HUES6 (cell line): ENCODE measurements around the gene ITGA11.

Experiments used
- H3K27ac ChIP-seq: 2 replicates; pipeline ENCODE4 v1.7.0; 2013; ENCODE audit warnings: low read depth, mild to moderate bottlenecking, low read length, inconsistent platforms
- H3K27me3 ChIP-seq: 2 replicates; pipeline ENCODE4 v1.6.1; 2013; ENCODE audit warnings: low read length; ENCODE audit not compliant: control insufficient read depth, insufficient read depth
- H3K36me3 ChIP-seq: 2 replicates; pipeline ENCODE4 v1.6.1; 2013; ENCODE audit warnings: low read length; ENCODE audit not compliant: control insufficient read depth, insufficient read depth
- H3K4me1 ChIP-seq: 2 replicates; pipeline ENCODE4 v1.6.1; 2013; ENCODE audit warnings: low read length; ENCODE audit not compliant: control insufficient read depth, insufficient read depth
- H3K4me3 ChIP-seq: 2 replicates; pipeline ENCODE4 v1.5.1; 2013; ENCODE audit warnings: low read depth, low read length
- H3K9ac ChIP-seq: one replicate; pipeline ENCODE4 v1.6.1; 2013; ENCODE audit warnings: mild to moderate bottlenecking, low read length
- H3K9me3 ChIP-seq: 2 replicates; pipeline ENCODE4 v1.6.1; 2013; ENCODE audit warnings: low read depth, low read length; ENCODE audit not compliant: control insufficient read depth, insufficient read depth

Gene ITGA11

GRCh38 chr15:68387381-68388143 is 44.4 kb downstream of the ITGA11 start:
- Histone ChIP-seq H3K4me1 (peaks cover 3% of the 10 kb centered on the region; the same call in 1 of the 2 replicates), H3K27ac (no peak overlapping the region), H3K27me3 (peaks cover 16% of the 10 kb centered on the region)

GRCh38 chr15:68386587-68387288 is 45.2 kb downstream of the ITGA11 start:
- no peaks in the 10 kb centered on the region for H3K36me3 ChIP-seq
- no peak overlapping the region for H3K4me3 ChIP-seq
- H3K4me1 ChIP-seq, result peaks cover 3% of the 10 kb centered on the region; the same call in 1 of the 2 replicates
- H3K9me3 ChIP-seq, result no peaks in the 10 kb centered on the region
- peaks cover 16% of the 10 kb centered on the region for H3K27me3 ChIP-seq
- no peak overlapping the region for H3K27ac ChIP-seq
- no peak overlapping the region for H3K9ac ChIP-seq

More at GRCh38 chr15:68387381-68388143, 44.4 kb downstream of the ITGA11 start:
- H3K4me3 ChIP-seq, result no peak overlapping the region
- H3K36me3 ChIP-seq, result no peaks in the 10 kb centered on the region
- H3K9me3 ChIP-seq, result no peaks in the 10 kb centered on the region
- no peak overlapping the region for H3K9ac ChIP-seq

GRCh38 chr15:68385671-68386586 is 46.0 kb downstream of the ITGA11 start:
- H3K9me3 ChIP-seq, result no peaks in the 10 kb centered on the region
- H3K4me1 ChIP-seq, result peaks cover 3% of the 10 kb centered on the region; the same call in 1 of the 2 replicates
- H3K27ac ChIP-seq, result no peak overlapping the region
- H3K27me3 ChIP-seq, result peaks cover 16% of the 10 kb centered on the region
- no peak overlapping the region for H3K9ac ChIP-seq
- H3K4me3 ChIP-seq, result no peak overlapping the region
- H3K36me3 ChIP-seq, result no peaks in the 10 kb centered on the region

- H3K9me3 ChIP-seq, result no peaks in the 10 kb centered on the region
- no peak overlapping the region for H3K27ac ChIP-seq
- H3K9ac ChIP-seq, result no peak overlapping the region
- peaks cover 16% of the 10 kb centered on the region for H3K27me3 ChIP-seq
- no peak overlapping the region for H3K4me3 ChIP-seq
- peaks cover 1% of the 10 kb centered on the region; the same call in 1 of the 2 replicates for H3K4me1 ChIP-seq
- H3K36me3 ChIP-seq, result no peaks in the 10 kb centered on the region
Measured at GRCh38 chr15:68385240-68385561, 46.8 kb downstream of the ITGA11 start.

GRCh38 chr15:68384451-68385239 is 47.3 kb downstream of the ITGA11 start:
- H3K9ac ChIP-seq, result no peak overlapping the region
- H3K27me3 ChIP-seq, result peaks cover 16% of the 10 kb centered on the region
- H3K4me3 ChIP-seq, result no peak overlapping the region
- H3K9me3 ChIP-seq, result no peaks in the 10 kb centered on the region
- H3K4me1 ChIP-seq, result no peaks in the 10 kb centered on the region
- H3K36me3 ChIP-seq, result no peaks in the 10 kb centered on the region
- H3K27ac ChIP-seq, result no peak overlapping the region

GRCh38 chr15:68383161-68384074 is 48.5 kb downstream of the ITGA11 start:
- H3K9ac ChIP-seq, result no peak overlapping the region
- H3K9me3 ChIP-seq, result no peaks in the 10 kb centered on the region
- H3K4me1 ChIP-seq, result no peaks in the 10 kb centered on the region
- H3K36me3 ChIP-seq, result no peaks in the 10 kb centered on the region
- H3K4me3 ChIP-seq, result no peak overlapping the region
- no peak overlapping the region for H3K27ac ChIP-seq
- peaks cover 15% of the 10 kb centered on the region for H3K27me3 ChIP-seq

GRCh38 chr15:68382286-68383007 is 49.5 kb downstream of the ITGA11 start:
- Histone ChIP-seq H3K27me3 (peaks cover 5% of the 10 kb centered on the region; the same call in 1 of the 2 replicates), H3K4me1 (no peaks in the 10 kb centered on the region), H3K4me3 (no peak overlapping the region), H3K36me3 (no peaks in the 10 kb centered on the region), H3K9ac (no peak overlapping the region), H3K27ac (no peak overlapping the region), H3K9me3 (no peaks in the 10 kb centered on the region)

GRCh38 chr15:68380456-68380855 is 51.5 kb downstream of the ITGA11 start:
- Histone ChIP-seq H3K9me3 (no peaks in the 10 kb centered on the region), H3K9ac (no peak overlapping the region), H3K36me3 (no peaks in the 10 kb centered on the region), H3K27ac (no peak overlapping the region), H3K27me3 (no peaks in the 10 kb centered on the region), H3K4me1 (no peaks in the 10 kb centered on the region), H3K4me3 (no peak overlapping the region)

GRCh38 chr15:68379759-68380290 is 52.1 kb downstream of the ITGA11 start:
- H3K9me3 ChIP-seq, result no peaks in the 10 kb centered on the region
- H3K4me1 ChIP-seq, result no peaks in the 10 kb centered on the region
- no peaks in the 10 kb centered on the region for H3K27me3 ChIP-seq
- H3K36me3 ChIP-seq, result no peaks in the 10 kb centered on the region
- H3K4me3 ChIP-seq, result no peak overlapping the region
- H3K27ac ChIP-seq, result no peak overlapping the region
- H3K9ac ChIP-seq, result no peak overlapping the region
